ENCODE measurements around the gene STK32B. TPM values are rescaled to one million over a fixed set of nuclear protein-coding genes. Genes with fewer than 3 reads are reported as not detected.

Gene STK32B
- total and polyA plus RNA-seq, 2 of the 8 experiments (the other 6 are each of a cell fraction or from before 2014, with no cell fraction given): 2.3 to 2.5 TPM

DNA sequence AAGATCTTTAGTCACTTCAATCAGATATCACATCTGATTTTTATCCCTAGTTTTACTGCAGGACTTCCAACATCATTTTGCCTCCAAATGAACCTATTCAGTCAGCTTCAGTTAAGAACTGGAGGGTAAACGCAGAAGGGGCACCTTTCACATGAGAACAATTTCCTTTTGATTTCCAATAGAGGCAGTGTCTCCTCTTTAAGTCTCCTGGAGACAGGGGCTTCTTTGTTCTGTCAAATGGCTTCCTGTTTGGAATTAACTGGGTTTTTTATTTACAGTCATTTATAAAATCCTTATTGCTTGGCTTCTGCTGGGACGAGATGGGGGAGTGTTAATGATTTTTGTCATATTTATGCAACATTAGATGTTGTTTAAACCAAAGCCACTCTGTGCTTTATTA is 164.0 kb downstream of the STK32B start (continued):
- TF ChIP-seq, protein P1, sequence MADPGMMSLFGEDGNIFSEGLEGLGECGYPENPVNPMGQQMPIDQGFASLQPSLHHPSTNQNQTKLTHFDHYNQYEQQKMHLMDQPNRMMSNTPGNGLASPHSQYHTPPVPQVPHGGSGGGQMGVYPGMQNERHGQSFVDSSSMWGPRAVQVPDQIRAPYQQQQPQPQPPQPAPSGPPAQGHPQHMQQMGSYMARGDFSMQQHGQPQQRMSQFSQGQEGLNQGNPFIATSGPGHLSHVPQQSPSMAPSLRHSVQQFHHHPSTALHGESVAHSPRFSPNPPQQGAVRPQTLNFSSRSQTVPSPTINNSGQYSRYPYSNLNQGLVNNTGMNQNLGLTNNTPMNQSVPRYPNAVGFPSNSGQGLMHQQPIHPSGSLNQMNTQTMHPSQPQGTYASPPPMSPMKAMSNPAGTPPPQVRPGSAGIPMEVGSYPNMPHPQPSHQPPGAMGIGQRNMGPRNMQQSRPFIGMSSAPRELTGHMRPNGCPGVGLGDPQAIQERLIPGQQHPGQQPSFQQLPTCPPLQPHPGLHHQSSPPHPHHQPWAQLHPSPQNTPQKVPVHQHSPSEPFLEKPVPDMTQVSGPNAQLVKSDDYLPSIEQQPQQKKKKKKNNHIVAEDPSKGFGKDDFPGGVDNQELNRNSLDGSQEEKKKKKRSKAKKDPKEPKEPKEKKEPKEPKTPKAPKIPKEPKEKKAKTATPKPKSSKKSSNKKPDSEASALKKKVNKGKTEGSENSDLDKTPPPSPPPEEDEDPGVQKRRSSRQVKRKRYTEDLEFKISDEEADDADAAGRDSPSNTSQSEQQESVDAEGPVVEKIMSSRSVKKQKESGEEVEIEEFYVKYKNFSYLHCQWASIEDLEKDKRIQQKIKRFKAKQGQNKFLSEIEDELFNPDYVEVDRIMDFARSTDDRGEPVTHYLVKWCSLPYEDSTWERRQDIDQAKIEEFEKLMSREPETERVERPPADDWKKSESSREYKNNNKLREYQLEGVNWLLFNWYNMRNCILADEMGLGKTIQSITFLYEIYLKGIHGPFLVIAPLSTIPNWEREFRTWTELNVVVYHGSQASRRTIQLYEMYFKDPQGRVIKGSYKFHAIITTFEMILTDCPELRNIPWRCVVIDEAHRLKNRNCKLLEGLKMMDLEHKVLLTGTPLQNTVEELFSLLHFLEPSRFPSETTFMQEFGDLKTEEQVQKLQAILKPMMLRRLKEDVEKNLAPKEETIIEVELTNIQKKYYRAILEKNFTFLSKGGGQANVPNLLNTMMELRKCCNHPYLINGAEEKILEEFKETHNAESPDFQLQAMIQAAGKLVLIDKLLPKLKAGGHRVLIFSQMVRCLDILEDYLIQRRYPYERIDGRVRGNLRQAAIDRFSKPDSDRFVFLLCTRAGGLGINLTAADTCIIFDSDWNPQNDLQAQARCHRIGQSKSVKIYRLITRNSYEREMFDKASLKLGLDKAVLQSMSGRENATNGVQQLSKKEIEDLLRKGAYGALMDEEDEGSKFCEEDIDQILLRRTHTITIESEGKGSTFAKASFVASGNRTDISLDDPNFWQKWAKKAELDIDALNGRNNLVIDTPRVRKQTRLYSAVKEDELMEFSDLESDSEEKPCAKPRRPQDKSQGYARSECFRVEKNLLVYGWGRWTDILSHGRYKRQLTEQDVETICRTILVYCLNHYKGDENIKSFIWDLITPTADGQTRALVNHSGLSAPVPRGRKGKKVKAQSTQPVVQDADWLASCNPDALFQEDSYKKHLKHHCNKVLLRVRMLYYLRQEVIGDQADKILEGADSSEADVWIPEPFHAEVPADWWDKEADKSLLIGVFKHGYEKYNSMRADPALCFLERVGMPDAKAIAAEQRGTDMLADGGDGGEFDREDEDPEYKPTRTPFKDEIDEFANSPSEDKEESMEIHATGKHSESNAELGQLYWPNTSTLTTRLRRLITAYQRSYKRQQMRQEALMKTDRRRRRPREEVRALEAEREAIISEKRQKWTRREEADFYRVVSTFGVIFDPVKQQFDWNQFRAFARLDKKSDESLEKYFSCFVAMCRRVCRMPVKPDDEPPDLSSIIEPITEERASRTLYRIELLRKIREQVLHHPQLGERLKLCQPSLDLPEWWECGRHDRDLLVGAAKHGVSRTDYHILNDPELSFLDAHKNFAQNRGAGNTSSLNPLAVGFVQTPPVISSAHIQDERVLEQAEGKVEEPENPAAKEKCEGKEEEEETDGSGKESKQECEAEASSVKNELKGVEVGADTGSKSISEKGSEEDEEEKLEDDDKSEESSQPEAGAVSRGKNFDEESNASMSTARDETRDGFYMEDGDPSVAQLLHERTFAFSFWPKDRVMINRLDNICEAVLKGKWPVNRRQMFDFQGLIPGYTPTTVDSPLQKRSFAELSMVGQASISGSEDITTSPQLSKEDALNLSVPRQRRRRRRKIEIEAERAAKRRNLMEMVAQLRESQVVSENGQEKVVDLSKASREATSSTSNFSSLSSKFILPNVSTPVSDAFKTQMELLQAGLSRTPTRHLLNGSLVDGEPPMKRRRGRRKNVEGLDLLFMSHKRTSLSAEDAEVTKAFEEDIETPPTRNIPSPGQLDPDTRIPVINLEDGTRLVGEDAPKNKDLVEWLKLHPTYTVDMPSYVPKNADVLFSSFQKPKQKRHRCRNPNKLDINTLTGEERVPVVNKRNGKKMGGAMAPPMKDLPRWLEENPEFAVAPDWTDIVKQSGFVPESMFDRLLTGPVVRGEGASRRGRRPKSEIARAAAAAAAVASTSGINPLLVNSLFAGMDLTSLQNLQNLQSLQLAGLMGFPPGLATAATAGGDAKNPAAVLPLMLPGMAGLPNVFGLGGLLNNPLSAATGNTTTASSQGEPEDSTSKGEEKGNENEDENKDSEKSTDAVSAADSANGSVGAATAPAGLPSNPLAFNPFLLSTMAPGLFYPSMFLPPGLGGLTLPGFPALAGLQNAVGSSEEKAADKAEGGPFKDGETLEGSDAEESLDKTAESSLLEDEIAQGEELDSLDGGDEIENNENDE (IDR thresholded peaks at IDR 0.05; ENCODE audit: insufficient replicate concordance, low read length): no peak
- no peak for TF ChIP-seq JUND (IDR thresholded peaks at IDR 0.05; ENCODE audit: low read length)
- no peak for TF ChIP-seq YY1 (IDR thresholded peaks at IDR 0.05; ENCODE audit: low read depth, low read length)
- TF ChIP-seq, protein P2, sequence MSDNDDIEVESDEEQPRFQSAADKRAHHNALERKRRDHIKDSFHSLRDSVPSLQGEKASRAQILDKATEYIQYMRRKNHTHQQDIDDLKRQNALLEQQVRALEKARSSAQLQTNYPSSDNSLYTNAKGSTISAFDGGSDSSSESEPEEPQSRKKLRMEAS (IDR thresholded peaks at IDR 0.05): no peak
- no peak for TF ChIP-seq BACH1 (IDR thresholded peaks at IDR 0.05; ENCODE audit: low read length)
- TF ChIP-seq, protein P3, sequence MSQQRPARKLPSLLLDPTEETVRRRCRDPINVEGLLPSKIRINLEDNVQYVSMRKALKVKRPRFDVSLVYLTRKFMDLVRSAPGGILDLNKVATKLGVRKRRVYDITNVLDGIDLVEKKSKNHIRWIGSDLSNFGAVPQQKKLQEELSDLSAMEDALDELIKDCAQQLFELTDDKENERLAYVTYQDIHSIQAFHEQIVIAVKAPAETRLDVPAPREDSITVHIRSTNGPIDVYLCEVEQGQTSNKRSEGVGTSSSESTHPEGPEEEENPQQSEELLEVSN (IDR thresholded peaks at IDR 0.05): no peak
- TF ChIP-seq RAD21 (IDR thresholded peaks at IDR 0.05 in 1 of 2, conservative IDR thresholded peaks at IDR 0.05 in 1 of 2; ENCODE audit: low read depth in 2 of 2, low read length in 2 of 2): no peak
- no peak for TF ChIP-seq KDM4A (IDR thresholded peaks at IDR 0.05; ENCODE audit: low read depth, low read length, severe bottlenecking)
- no peak for TF ChIP-seq BCL11A (IDR thresholded peaks at IDR 0.05; ENCODE audit: low read depth in 2 of 2, low read length in 2 of 2)
- TF ChIP-seq CTBP2 (IDR thresholded peaks at IDR 0.05; ENCODE audit: borderline replicate concordance, insufficient read depth, insufficient read length, low read length): no peak
- no peak for TF ChIP-seq CHD1 (IDR thresholded peaks at IDR 0.05; ENCODE audit: low read depth, low read length)

All from H1 (cell line).